Sigmoid colon (tissue), 3 donors: ENCODE data around the gene SORCS2.

Source experiments
- CTCF ChIP-seq, 4 experiments: fragments of 450-650 bp in 3 of 4; fragments of 200-600 bp in 1 of 4; IDR thresholded peaks; one replicate each; pipeline ENCODE4 v1.5.1; 2016 to 2019; ENCODE audit warnings: antibody characterized with exemption in 4 of 4, mild to moderate bottlenecking in 3 of 4, moderate library complexity in 2 of 4
- POLR2A ChIP-seq, 2 donors: fragments of 450-650 bp; IDR thresholded peaks; one replicate each; pipeline ENCODE4 v1.6.1; 2016; ENCODE audit warnings: antibody characterized with exemption in 2 of 2, mild to moderate bottlenecking in 2 of 2, moderate library complexity in 2 of 2

- no peak for TF ChIP-seq CTCF (IDR thresholded peaks at IDR 0.05)
- no peak for TF ChIP-seq POLR2A (IDR thresholded peaks at IDR 0.05)
Observed at GRCh38 chr4:7691982-7692381, 499.6 kb downstream of the SORCS2 start.
